ENCODE measurements around the gene SLC45A2. TPM values are rescaled to one million over a fixed set of nuclear protein-coding genes. Genes with fewer than 3 reads are reported as not detected.

Gene SLC45A2
- total and polyA plus RNA-seq, 8 donors = 0.08 to 0.26 (median 0.19) TPM; not detected in 4

DNA sequence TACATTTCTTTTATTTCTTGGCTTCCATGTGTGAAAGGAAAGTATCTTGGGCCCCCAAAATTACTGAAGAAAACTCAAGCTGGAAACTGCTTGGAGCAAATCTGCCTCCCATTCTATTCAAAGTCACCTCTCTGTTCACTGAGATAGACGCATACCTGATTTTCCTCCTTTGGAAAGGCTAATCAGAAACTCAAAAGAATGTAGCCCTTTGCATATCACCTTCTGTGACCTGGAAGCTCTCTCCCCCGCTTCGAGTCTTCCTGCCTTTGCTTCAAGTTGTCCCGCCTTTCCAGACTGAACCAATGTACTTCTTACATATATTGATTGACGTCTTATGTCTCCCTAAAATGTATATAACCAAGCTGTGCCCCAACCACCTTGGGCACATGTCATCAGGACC is 53.4 kb downstream of the SLC45A2 start:
- Histone ChIP-seq H3K9me3 (no peaks in the 10 kb centered on the region), H3K4me3 (no peak overlapping the region), H3K27ac (no peak overlapping the region), H3K36me3 (no peaks in the 10 kb centered on the region), H3K27me3 (no peaks in the 10 kb centered on the region), H3K4me1 (no peaks in the 10 kb centered on the region)
- DNase-seq (no peak), ATAC-seq (no peak), FAIRE-seq (no peak)
- intact Hi-C loops (cut with DNase I) = loop anchor here in 2 of 3 donors (10.0 kb wide), 2 partner anchors 456 to 496 kb away; no protein-coding TSS in a partner anchor
- 61 to 64% methylated on average over 5 of the region's 5 CpGs for WGBS, 2 donors
- TF ChIP-seq, protein P1, sequence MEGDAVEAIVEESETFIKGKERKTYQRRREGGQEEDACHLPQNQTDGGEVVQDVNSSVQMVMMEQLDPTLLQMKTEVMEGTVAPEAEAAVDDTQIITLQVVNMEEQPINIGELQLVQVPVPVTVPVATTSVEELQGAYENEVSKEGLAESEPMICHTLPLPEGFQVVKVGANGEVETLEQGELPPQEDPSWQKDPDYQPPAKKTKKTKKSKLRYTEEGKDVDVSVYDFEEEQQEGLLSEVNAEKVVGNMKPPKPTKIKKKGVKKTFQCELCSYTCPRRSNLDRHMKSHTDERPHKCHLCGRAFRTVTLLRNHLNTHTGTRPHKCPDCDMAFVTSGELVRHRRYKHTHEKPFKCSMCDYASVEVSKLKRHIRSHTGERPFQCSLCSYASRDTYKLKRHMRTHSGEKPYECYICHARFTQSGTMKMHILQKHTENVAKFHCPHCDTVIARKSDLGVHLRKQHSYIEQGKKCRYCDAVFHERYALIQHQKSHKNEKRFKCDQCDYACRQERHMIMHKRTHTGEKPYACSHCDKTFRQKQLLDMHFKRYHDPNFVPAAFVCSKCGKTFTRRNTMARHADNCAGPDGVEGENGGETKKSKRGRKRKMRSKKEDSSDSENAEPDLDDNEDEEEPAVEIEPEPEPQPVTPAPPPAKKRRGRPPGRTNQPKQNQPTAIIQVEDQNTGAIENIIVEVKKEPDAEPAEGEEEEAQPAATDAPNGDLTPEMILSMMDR (IDR thresholded peaks at IDR 0.05) = no peak

DNA sequence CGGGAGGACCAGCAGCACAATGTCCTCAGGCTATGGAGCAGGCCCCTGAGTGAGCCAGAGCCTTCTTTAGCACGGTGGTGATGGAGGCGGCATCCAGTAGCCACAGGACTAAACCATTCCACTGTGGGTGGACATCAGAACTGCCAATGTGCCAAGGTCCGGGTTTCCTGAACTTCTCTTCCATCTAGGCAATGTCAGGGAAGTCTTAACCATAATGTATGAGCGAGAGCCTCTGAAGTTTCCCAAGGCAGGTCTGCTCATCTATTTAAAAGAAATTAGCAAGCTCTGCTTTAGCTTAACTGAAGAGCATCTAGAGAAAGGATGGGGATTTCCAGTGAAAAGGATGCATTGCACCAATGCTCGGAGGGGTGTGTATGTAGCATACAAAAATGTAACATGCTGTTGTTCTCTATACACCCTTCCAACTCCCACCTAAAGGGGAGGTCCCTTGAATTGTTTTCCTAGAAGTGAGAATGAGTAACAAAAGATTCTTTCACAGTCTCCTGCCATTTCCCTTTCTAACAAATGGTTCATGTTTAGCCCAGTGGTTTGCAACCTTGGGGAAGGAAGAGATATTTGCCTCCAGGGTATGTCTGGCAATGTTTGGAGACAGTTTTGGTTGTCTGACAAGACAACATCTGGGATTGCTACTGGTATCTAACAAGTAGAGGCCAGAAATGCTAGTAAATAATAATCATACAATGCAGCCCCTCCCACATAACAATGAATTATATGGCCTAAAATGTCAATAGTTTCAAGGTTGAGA is 54.4 kb downstream of the SLC45A2 start:
- DNase-seq (no peak), ATAC-seq (no peak), FAIRE-seq (no peak)
- no peaks in the 10 kb centered on the region for H3K9me3 ChIP-seq
- H3K4me1 ChIP-seq = no peaks in the 10 kb centered on the region
- TF ChIP-seq, protein P1 (IDR thresholded peaks at IDR 0.05) = no peak
- intact Hi-C loops (cut with DNase I) = loop anchor here in 2 of 3 donors (10.0 kb wide), 2 partner anchors 455 to 495 kb away; no protein-coding TSS in a partner anchor
- WGBS, 2 donors = 67 to 79% methylated on average over 6 of the region's 6 CpGs
- H3K27ac ChIP-seq = no peak overlapping the region
- no peak overlapping the region for H3K4me3 ChIP-seq
- H3K36me3 ChIP-seq = no peaks in the 10 kb centered on the region
- no peaks in the 10 kb centered on the region for H3K27me3 ChIP-seq

DNA sequence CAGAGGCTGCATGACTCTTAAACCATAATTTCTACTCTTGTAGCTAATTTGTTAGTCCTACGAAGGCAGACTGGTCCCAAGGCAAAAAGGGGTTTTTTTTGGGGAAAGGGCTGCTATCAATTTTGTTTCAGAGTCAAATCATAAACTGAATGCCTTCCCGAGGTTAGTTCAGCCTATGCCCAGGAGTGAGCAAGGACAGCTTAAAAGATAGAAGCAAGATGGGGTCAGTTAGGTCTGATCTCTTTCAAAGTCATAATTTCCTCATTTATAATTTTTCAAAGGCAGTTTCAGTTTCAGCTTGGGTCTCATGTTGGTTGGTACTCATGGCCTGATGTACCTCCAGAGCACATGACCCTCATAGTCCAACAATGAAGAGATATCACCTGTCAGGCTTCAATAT is 56.2 kb downstream of the SLC45A2 start:
- whole genome bisulfite sequencing, 2 donors = 61 to 70% methylated on average over 2 of the region's 2 CpGs
- Histone ChIP-seq H3K27ac (no peak overlapping the region), H3K9me3 (no peaks in the 10 kb centered on the region), H3K4me3 (no peak overlapping the region), H3K4me1 (no peaks in the 10 kb centered on the region), H3K36me3 (no peaks in the 10 kb centered on the region), H3K27me3 (no peaks in the 10 kb centered on the region)
- no peak for ATAC-seq
- no peak for DNase-seq
- intact Hi-C loops (cut with DNase I) = no loop called here
- no peak for FAIRE-seq
- TF ChIP-seq, protein P1 (IDR thresholded peaks at IDR 0.05) = no peak

DNA sequence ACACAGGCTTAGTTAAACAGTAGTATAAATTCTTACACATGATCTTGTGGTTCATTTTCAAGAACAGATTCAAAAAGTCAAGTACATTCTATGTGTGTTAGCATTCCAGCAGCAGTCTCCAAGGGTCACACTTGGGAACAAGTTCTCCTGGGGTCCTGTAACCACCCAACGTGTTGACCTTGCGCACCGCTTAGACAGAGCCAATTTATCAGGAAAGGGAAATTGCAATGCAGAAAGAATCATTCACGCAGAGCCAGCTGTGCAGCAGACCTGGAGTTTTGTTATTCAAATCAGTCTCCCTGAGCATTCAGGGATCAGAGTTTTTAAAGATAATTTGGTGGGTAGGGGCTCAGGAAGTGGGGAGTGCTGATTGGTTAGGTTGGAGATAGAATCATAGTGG is 56.8 kb downstream of the SLC45A2 start:
- Histone ChIP-seq H3K36me3 (no peaks in the 10 kb centered on the region), H3K27ac (no peak overlapping the region), H3K4me1 (no peaks in the 10 kb centered on the region), H3K27me3 (no peaks in the 10 kb centered on the region), H3K4me3 (no peak overlapping the region), H3K9me3 (no peaks in the 10 kb centered on the region)
- intact Hi-C loops (cut with DNase I) = no loop called here
- WGBS, 2 donors = 35 to 40% methylated on average over 4 of the region's 4 CpGs
- ATAC-seq (no peak), DNase-seq (no peak), FAIRE-seq (no peak)
- TF ChIP-seq, protein P1 (IDR thresholded peaks at IDR 0.05) = no peak

DNA sequence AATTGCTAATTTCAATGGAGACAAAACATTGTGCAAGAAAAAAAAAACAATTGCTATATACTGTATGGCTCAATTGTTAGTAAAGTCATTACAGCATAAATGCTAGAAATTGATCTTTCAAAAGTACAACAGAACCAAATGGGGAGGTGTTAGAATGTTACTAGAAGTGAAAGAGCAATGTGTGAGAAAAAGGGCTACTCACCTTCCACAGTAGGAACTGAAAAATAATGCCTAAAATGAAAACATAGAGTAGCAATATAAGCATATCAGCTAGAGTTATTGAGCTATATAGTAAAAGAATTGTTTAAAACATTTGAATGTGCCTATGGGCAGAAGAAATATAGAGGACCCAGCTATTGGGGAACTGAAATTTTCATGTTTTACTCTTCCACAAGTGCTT is 59.2 kb downstream of the SLC45A2 start:
- H3K9me3 ChIP-seq = no peaks in the 10 kb centered on the region
- H3K4me1 ChIP-seq = no peaks in the 10 kb centered on the region
- H3K27ac ChIP-seq = no peak overlapping the region
- intact Hi-C loops (cut with DNase I) = no loop called here
- no peak for ATAC-seq
- FAIRE-seq = no peak
- DNase-seq = no peak
- no peaks in the 10 kb centered on the region for H3K36me3 ChIP-seq
- H3K4me3 ChIP-seq = no peak overlapping the region
- no peaks in the 10 kb centered on the region for H3K27me3 ChIP-seq
- TF ChIP-seq, protein P1 (IDR thresholded peaks at IDR 0.05) = no peak
